ENCODE data around the gene TEX35.

The TEX35 gene

GRCh38 chr1:178564086-178564782, 51.3 kb downstream of the TEX35 start (continued):
- TF ChIP-seq, protein P1, sequence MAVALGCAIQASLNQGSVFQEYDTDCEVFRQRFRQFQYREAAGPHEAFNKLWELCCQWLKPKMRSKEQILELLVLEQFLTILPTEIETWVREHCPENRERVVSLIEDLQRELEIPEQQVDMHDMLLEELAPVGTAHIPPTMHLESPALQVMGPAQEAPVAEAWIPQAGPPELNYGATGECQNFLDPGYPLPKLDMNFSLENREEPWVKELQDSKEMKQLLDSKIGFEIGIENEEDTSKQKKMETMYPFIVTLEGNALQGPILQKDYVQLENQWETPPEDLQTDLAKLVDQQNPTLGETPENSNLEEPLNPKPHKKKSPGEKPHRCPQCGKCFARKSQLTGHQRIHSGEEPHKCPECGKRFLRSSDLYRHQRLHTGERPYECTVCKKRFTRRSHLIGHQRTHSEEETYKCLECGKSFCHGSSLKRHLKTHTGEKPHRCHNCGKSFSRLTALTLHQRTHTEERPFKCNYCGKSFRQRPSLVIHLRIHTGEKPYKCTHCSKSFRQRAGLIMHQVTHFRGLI (tag by site-specific recombination; IDR thresholded peaks at IDR 0.05), result no peak
- TF ChIP-seq ZNF580 (tag by site-specific recombination; IDR thresholded peaks at IDR 0.05) (no peak), ZNF560 (tag by site-specific recombination; IDR thresholded peaks at IDR 0.05; ENCODE audit: borderline replicate concordance) (no peak), ZNF16 (tag by site-specific recombination; IDR thresholded peaks at IDR 0.05; ENCODE audit: low read depth) (no peak), HOXD13 (CRISPR knock-in tag; IDR thresholded peaks at IDR 0.05; ENCODE audit: borderline replicate concordance) (no peak), ZNF169 (tag by site-specific recombination; IDR thresholded peaks at IDR 0.05) (no peak)
- TF ChIP-seq, protein P2, sequence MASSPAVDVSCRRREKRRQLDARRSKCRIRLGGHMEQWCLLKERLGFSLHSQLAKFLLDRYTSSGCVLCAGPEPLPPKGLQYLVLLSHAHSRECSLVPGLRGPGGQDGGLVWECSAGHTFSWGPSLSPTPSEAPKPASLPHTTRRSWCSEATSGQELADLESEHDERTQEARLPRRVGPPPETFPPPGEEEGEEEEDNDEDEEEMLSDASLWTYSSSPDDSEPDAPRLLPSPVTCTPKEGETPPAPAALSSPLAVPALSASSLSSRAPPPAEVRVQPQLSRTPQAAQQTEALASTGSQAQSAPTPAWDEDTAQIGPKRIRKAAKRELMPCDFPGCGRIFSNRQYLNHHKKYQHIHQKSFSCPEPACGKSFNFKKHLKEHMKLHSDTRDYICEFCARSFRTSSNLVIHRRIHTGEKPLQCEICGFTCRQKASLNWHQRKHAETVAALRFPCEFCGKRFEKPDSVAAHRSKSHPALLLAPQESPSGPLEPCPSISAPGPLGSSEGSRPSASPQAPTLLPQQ (tag by site-specific recombination; IDR thresholded peaks at IDR 0.05), result no peak

- Histone ChIP-seq H3K4me3 (ENCODE audit: low read depth, low read length) (no peak overlapping the region), H3K9me3 (ENCODE audit: control insufficient read depth, insufficient read depth, low read depth, low read length) (no peaks in the 10 kb centered on the region), H3K36me3 (ENCODE audit: control insufficient read depth in 2 of 2, insufficient read depth in 1 of 2, low read length in 2 of 2) (no peaks in the 10 kb centered on the region), H3K4me1 (ENCODE audit: control insufficient read depth, insufficient read depth, low read length) (no peaks in the 10 kb centered on the region), H3K27ac (ENCODE audit: extremely low read depth, low read depth, low read length) (no peak overlapping the region)
- CTCF ChIA-PET, result interaction anchor here (0.6 kb wide), 1 partner anchor 188 kb away, joined by 3 read pairs; no protein-coding TSS in a partner anchor
- TF ChIP-seq KLF17 (tag by site-specific recombination; IDR thresholded peaks at IDR 0.05), result no peak
- POLR2A ChIA-PET, result no interaction called here
These were observed 51.9 kb downstream of the TEX35 start for GRCh38 chr1:178564783-178565180.

DNA sequence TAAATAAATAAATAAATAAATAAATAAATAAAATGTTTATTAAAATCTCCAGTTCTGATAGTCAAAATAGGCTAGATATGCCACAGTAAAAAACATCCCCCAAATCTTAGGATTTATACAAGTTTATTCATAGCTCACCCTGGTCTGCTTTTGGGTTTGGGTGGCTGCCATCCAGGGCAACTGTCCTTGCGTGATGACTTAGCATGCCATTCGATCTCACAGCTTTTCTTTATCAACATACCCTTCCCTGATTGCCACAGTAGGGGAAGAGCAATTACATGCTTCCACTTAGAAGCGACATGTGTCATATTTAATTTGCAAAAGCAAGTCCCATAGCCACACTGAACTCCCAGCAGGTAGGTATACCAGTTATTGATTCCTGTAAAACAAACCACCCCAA, 52.7 kb downstream of the TEX35 start:
- H3K4me1 ChIP-seq (ENCODE audit: control insufficient read depth, insufficient read depth, low read length), result no peaks in the 10 kb centered on the region
- CTCF ChIA-PET, result interaction anchor here (0.6 kb wide), 1 partner anchor 922 kb away, joined by 3 read pairs; no protein-coding TSS in a partner anchor

GRCh38 chr1:178566187-178566586, 53.3 kb downstream of the TEX35 start:
- Histone ChIP-seq H3K9me3 (ENCODE audit: control insufficient read depth, insufficient read depth, low read depth, low read length) (no peaks in the 10 kb centered on the region), H3K4me3 (ENCODE audit: low read depth, low read length) (no peak overlapping the region), H3K4me1 (ENCODE audit: control insufficient read depth, insufficient read depth, low read length) (no peaks in the 10 kb centered on the region), H3K27ac (ENCODE audit: extremely low read depth, low read depth, low read length) (no peak overlapping the region), H3K36me3 (ENCODE audit: control insufficient read depth in 2 of 2, insufficient read depth in 1 of 2, low read length in 2 of 2) (no peaks in the 10 kb centered on the region)
- POLR2A ChIA-PET, result no interaction called here
- TF ChIP-seq PRDM4 (tag by site-specific recombination; IDR thresholded peaks at IDR 0.05), result no peak
- CTCF ChIA-PET, result interaction anchor here (0.6 kb wide), 1 partner anchor 360 kb away, joined by 3 read pairs; no protein-coding TSS in a partner anchor

More for the DNA sequence above, 52.7 kb downstream of the TEX35 start:
- no peaks in the 10 kb centered on the region for H3K9me3 ChIP-seq (ENCODE audit: control insufficient read depth, insufficient read depth, low read depth, low read length)
- POLR2A ChIA-PET, result no interaction called here
- TF ChIP-seq ZNF426 (tag by site-specific recombination; IDR thresholded peaks at IDR 0.05), result peak; percentile 23; the same call in 1 of the 2 replicates
- no peak for TF ChIP-seq SALL2 (tag by site-specific recombination; IDR thresholded peaks at IDR 0.05; ENCODE audit: borderline replicate concordance)
- no peak for TF ChIP-seq ZSCAN23 (tag by site-specific recombination; IDR thresholded peaks at IDR 0.05)
- no peak overlapping the region for H3K27ac ChIP-seq (ENCODE audit: extremely low read depth, low read depth, low read length)
- H3K36me3 ChIP-seq (ENCODE audit: control insufficient read depth in 2 of 2, insufficient read depth in 1 of 2, low read length in 2 of 2), result no peaks in the 10 kb centered on the region
- no peak overlapping the region for H3K4me3 ChIP-seq (ENCODE audit: low read depth, low read length)

Data from HEK293 (cell line).